GM10847 (cell line): ENCODE data around the gene MATN1.

ENCODE experiments used
- POLR2A ChIP-seq: IDR thresholded peaks from 2 replicates; pipeline ENCODE4 v1.6.1; 2011; ENCODE audit not compliant: insufficient read length; ENCODE audit errors: extremely low read depth

The MATN1 gene

DNA sequence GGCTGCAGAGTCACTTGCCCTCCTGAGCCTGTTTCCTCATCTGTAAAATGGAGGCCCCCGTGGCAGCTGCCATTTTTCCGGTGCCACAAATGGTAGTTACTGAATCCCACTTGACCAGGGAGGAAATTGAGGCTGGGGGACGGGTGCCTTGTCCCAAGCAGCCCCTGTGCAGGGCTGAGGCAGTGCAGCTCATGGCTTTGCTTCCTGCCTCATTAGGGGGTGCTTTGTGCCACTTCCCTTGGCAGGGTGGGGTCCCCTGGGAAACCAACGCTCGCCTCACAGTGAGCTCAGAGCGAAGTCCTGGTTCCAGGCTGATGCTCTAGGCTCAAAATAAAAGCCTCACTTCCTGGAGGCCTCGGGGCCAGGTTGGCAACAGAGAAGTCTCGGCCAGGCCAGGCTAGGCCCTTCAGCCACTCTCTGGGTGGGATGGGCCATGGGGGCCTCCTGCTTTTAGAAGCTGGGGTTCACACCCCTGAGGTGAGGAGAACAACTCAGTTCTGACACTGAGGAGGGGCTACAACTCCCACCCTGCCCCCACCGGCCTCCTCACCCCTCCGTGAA, 27.4 kb upstream of the MATN1 start:
- no peak for TF ChIP-seq POLR2A

DNA sequence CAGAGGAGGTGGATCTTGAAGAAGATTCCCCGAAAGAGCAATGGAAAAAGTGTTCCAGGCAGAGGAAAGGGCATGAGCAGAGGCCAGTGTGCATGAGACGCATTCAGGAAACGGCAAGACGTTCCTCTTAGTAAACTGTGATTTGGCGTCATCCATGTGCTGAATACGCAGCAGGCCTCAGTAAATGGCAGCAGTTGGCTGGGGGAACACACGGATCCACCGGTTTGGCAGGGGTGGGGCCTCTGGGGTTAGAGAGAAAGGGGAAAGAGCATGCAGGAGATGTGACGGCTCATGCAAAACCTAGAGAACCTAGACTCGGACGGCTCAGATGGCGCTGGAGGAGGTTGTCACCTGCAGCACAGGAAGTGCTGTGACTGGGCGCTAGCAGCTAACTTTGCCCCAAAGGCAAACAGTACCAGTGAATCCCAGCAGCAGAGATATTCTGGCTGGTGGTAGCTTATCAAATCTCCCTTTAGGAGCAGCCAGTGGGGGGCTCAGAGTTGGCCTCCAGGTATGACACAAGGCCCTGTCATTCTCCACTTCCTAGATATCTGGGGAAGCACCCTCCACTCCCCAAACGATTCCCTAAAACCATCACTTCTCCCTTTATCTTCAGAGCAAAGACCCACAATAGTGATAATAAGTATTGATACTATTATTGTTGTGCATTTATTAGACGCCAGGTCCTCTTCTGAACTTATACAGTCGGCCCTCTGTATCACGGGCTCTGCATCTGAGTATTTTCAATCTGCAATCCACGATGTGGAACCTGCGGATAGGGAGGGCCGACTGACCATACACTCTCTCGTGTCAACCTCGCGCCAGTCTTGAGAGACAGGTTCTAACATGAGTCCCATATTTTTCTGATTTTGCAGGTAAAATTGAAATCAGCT, 26.6 kb upstream of the MATN1 start:
- TF ChIP-seq POLR2A = peak; percentile 42

DNA sequence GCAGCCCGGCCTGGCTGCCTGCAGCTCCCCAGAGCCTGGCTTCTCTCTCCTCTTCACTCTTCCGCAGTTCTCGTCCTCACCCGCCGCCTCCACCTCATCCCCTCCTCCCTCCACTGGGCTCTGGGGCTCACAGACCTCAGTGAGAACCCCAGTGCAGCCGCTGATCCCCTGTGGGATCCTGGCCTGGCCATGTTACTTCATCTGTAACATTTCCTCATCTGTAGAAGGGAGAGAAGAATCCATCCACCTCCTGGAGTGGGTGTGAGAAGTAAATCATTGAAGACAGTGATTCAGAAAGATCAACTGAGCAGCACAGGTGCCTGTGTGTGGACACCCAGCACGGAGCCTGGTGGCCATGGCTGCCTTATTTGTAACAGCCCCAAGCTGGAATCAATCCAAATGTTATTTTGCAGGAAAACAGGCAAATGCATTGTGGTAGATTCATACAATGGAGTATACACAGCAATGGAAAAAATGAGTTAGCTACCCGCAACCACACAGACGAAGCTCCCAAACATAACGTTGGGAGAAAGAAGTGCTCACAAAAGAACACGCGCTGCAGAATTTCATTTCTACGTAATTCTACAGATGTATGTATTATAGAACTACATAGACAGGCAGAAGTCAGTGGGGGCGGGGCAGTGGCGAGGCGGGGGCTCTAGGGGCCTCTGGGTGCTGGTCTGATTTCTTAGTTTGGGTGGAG, 25.5 kb upstream of the MATN1 start:
- no peak for TF ChIP-seq POLR2A

- no peak for TF ChIP-seq POLR2A
These were observed 24.8 kb upstream of the MATN1 start for GRCh38 chr1:30748098-30748698.

- TF ChIP-seq POLR2A = no peak
These were observed 23.9 kb upstream of the MATN1 start for GRCh38 chr1:30747033-30748008.

DNA sequence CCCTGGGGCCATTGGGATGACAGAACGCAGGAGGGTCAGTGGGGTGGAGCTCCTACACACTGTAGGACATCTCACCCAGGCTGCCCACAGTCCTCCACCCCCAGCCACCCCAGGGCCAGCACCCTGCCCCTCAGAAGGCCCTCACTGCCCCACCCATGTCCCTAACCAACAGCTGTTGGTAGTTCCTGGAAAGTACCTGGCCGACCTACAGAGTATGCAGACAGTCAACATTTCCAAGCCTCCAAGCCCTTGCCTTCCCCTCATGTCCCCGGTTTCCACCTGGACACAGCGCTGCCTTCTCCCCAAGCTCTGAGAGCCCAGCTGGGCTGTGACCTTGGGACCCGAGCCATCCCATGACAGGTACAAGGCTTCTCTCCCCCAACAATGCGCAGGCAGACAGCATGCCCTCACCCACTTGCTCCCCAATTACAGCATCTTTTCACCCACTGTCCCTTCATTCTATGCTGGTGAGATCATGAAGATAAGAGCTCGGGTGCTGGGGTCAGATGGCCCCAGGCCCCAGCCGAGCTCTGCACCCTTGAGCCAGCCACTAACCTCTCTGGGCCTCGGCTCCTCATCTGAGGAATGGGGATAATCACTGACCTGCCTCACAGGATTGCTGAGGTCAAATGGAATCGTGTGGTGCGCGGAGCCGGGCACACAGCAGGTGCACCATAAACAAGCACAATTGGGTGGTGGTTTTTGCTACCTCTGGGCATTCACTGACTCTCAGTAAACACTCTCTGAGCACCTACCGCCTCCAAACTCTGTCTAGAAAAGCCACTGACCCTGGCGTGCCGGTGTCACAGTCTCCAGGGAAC, 23.0 kb upstream of the MATN1 start:
- TF ChIP-seq POLR2A = no peak

DNA sequence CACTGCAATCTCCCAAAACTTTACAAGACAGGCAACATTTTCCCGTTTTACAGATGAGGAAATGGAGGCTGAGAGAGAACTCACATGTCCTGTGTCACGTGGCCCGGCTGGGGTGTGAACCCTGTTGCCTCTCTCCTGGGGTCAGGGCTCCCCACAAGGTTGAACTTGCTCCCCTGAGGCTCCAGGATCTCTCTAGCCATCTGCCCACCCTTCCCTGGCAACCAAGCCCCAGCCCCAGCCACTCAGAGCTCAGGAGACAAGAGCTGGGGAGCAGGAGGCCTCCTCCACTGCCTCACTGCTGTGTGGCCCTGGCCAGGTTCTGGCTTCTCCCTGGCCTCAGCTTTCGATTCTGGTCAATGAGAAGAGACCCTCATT, 22.4 kb upstream of the MATN1 start:
- TF ChIP-seq POLR2A = no peak

- TF ChIP-seq POLR2A = no peak
These were observed 21.9 kb upstream of the MATN1 start for GRCh38 chr1:30745156-30745833.

DNA sequence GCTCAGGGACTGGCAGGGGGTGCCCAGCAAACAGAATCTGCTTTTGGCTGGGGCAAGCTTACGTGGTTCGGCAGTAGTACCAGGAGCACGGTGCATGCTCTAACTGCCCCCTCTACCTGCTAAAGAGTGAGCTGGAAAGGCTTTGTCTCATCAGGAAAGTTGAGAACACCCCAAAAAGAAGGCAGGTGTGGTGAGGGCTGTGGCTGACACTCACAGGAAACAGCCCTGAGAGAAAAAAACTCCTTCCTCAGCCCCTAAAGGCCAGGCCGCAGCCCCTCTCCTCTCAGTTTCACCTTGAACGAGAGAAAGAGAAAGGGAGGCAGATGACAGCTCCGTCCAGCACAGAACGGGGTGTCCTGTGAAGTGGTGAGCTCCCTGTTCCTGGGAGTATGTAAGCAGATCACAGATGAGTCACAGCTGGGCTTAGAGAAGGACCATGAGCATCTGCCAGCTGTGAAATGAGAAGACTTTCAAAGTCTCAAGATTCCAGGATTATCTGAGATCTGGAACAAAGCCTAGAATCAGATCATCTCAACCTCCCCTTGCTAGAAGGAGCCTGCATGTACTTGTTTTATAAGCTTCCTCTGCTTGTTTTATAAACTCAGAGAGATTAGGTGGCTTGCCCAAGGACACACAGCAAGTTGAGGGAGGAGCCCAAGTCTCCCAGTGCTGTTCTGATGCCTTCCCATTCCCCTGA, 20.8 kb upstream of the MATN1 start:
- no peak for TF ChIP-seq POLR2A

DNA sequence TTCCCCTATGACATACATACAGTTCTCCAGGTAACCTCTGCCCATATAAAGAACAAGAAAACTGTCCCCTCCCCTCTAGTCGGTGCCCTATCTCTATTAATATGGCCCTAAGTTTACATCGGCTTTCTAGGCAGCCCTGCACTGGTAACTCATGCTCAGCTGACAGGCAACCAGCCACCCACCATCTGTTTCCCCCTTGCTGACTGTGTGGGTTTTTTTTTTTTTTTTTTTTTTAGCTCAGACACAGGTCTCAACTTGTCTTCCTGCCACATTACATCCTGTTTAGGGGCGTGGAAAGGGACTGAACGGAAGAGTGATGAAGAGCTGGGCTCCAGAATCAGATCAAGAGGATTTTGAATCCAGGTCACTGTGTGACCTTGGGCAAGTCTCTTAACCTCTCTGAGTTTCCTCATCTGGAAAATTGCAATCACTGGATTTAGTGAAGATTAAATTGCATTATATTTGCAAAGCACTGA, 20.2 kb upstream of the MATN1 start:
- no peak for TF ChIP-seq POLR2A

DNA sequence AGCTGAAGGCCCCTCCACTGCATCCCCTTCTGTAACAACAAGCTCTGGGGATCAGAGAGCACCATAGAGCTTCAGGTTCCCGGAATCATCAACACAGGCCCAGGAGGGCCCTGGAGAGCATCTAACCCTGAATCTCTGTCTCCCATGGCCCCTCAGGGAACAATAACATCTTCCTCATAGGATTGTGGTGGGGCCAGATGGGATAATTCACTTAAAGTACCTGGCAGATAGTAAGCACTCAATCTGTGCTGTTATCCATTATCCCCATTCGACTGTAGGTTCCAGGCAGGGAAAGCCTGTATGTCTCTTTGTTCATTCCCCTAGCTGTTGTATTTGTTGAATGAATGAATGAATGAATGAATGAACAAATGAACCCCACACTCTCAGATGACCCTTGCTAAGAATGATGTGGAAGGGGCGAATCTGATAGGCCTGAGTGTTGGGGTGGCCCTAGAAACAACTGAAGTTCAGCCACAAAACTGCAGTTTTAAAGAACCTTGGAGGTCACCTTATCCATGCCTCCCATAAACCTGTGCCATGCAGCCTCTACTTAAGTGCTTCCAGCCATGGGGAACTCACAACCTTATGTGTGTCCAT, 19.7 kb upstream of the MATN1 start:
- TF ChIP-seq POLR2A = no peak

- TF ChIP-seq POLR2A = no peak
These were observed 19.0 kb upstream of the MATN1 start for GRCh38 chr1:30742300-30742962.
